Left cardiac atrium (tissue), 4 donors: ENCODE measurements around the gene FBLN7. TPM values are rescaled to one million over a fixed set of nuclear protein-coding genes. Genes with fewer than 3 reads are reported as not detected.

Experiments
- ATAC-seq, 2 donors: fragments of 200-7000 bp; cut with Tn5 transposase; one replicate each; pipeline ENCODE4 v1.9.1; 2020; ENCODE audit warnings: mild to moderate bottlenecking in 2 of 2, moderate library complexity in 2 of 2
- DNase-seq: peaks from one replicate; pipeline ENCODE4 v3.0.0-alpha.2; 2020
- intact Hi-C, 2 donors: fragments of 100-400 bp; cut with DNase I; formaldehyde crosslinking; loops; one replicate each; pipeline versions ENCODE4 v1.14.1 to v1.15.1; 2022 to 2023
- total RNA-seq, 2 donors: library from RNA; stranded (reverse); fragmentation: NEBNext Ultra II Directional; extraction: Animal tissue kit (Norgen Biotek cat#: 25700); gene quantifications; one replicate each; pipeline ENCODE4 v1.2.1, GENCODE V29; 2021
- donor health status: DM: no; HTN: yes; CAD: no.
- donor health status: DM: no; HTN: yes; CAD: no; lungs with severe emphysema.
- donor health status: DM: yes; HTN: yes; CAD: no.
- donor health status: Dilated cardiomyopathy.

FBLN7 gene
- total RNA-seq, 2 donors from 2014 or later = 1.1 to 2.3 TPM

DNA sequence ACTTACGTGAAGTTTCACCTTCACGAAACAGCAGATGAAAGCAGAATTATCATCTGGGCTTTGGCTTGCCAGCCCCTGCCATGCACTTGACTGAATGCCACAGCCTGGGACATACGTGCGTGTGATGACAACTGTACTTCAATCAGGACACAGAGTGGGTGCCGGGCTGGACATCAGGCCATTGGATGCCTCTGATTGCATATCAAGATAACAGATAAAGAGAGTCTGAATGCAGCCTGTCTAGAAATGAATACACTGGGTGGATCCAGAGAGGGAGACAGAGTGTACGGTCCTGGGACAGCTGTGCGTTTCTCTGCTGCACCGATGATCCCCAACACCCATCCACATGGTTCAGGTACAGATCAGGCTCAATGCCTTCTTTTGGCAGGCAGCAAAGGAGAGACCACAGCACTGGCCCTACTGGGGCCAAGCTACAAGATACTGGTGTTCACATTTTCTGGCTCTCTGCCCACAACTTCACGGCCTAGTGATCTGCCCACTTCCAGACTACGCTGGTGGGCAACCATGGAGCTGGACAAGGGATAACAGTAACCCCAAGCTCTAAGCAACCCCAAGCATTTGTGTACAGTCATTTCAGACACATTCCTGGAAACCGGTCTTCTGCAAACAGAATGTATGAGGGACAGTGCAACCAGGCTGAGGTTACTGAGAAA is 35.6 kb downstream of the FBLN7 start:
- DNase-seq (no peak), ATAC-seq (no peak)
- intact Hi-C loops = no loop called here

- DNase-seq = no peak
- ATAC-seq = no peak
- intact Hi-C loops = no loop called here
Observed at GRCh38 chr2:112174383-112174782, 36.2 kb downstream of the FBLN7 start.

- intact Hi-C loops = no loop called here
- DNase-seq (no peak), ATAC-seq (no peak)
Observed at GRCh38 chr2:112175333-112175732, 37.1 kb downstream of the FBLN7 start.

GRCh38 chr2:112175958-112176573 is 37.9 kb downstream of the FBLN7 start:
- DNase-seq (no peak), ATAC-seq (no peak)
- intact Hi-C loops = no loop called here

DNA sequence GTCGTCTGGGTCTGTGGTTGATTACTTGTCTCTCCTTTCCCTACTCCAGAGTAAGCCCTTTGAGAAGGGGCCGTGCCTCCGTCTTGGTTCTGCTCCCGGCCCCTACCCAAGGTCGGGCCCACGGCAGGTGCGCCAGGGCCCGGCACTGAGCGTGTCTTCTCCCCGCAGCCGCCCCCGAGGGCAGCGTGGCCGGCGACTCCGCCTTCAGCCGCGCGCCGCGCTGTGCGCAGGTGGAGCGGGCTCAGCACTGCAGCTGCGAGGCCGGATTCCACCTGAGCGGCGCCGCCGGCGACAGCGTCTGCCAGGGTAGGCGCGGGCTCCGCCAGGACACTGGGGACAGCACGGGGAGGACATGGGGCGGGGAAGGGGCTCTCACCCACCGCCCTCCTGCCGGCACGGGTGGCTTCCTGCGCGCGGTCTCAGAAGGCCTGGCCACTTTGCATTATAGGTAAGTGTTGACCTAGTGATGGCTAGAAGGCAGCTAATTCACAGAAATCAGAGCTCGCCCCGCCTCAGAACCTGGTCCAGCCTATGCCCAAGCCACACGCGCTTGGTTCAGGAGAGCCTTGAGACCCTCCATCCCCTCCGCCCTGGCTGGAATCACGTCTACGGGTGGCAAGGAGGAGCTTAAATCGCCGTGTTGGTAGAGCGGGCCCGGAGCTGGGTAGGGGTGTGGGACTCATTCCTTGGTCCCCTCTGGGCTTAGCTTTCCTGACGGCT is 43.5 kb downstream of the FBLN7 start:
- ATAC-seq (peak; percentile 44 to 50), DNase-seq (no peak)
- intact Hi-C loops = no loop called here

GRCh38 chr2:112182581-112183034 is 44.4 kb downstream of the FBLN7 start:
- intact Hi-C loops = no loop called here
- DNase-seq = no peak
- ATAC-seq = no peak

DNA sequence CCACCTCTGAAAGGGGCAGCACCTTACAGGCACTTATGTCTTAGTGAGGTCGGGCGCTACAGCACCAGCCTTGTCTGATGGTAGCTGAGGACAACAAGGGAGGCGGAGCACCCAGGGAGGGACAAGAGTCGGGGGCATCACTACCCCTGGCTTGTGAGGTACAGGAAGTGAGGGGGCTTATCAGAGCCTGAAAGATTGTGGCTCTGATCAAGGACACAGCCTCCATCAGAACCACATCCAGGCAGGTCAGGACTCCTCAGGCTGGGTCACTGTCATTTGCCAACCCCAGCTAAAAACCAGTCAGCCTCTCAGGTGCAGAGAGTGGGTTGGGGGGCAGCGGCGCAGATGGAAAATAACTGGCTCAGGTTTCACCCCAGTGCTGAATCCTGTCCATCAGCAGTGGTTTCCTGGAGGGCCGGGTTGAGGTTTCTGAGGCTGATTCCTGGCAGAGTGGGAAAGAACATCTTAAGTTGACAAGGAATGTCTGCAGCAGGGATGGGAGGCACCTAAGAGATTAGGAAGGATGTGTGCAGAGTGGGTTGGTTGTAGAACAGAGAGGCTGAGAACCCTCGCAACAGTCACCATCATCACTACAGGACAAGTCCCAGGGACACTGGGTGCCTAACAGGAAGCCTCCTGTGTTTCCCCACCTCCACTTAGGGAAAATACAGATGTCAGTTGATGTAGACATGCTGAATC is 45.3 kb downstream of the FBLN7 start:
- ATAC-seq = no peak
- intact Hi-C loops = no loop called here
- DNase-seq = no peak

DNA sequence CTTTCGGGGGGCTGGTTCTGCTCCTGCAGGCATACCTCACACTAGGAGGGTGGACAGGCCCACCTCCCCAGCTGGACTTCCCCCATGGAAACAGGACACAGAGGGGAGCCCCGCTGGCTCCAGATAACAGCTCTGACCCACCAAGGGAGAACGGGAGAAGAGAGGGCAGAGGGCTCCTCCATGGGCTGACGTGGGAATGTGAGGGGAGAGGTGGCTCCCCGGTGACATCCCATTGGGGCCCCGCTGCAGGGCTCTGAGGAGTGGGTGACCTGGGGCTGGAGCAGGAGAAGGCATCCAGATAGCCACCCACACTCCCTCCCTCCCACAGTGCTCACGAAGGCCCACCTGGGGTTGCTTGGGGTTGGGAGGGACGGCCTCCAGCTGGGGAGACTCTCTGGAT is 45.9 kb downstream of the FBLN7 start:
- DNase-seq (no peak), ATAC-seq (no peak)
- intact Hi-C loops = no loop called here

DNA sequence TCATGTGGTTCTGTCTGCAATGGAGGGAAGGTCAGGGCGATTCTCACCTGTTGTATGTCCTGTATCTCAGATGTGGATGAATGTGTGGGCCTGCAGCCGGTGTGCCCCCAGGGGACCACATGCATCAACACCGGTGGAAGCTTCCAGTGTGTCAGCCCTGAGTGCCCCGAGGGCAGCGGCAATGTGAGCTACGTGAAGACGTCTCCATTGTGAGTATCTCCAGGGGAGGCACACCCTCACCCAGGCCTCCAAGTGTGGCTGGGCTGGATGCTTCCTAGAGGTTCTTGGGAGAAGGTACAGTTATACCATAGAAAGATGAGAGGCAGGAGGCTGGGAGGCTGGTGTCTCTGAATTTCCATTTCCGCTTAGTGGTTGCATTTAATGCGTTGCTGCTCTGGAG is 46.9 kb downstream of the FBLN7 start:
- intact Hi-C loops = no loop called here
- no peak for ATAC-seq
- no peak for DNase-seq

DNA sequence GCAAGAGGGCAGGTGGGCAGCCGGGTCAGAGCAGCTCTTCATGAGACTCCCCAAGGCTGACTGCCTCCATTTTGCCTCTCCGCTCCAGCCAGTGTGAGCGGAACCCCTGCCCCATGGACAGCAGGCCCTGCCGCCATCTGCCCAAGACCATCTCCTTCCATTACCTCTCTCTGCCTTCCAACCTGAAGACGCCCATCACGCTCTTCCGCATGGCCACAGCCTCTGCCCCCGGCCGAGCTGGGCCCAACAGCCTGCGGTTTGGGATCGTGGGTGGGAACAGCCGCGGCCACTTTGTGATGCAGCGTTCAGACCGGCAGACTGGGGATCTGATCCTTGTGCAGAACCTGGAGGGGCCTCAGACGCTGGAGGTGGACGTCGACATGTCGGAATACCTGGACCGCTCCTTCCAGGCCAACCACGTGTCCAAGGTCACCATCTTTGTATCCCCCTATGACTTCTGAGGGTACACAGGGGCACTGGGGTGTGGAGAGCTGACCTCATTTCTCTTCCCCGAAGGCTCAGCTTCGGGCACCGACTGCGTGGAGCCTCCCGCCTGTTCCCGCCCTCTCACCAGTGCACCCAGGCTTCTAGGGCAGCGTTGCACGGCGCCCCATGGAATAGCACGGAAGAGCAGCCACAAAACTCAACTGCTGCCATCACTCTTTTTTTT is 49.0 kb downstream of the FBLN7 start:
- DNase-seq (no peak), ATAC-seq (no peak)
- intact Hi-C loops = no loop called here

- ATAC-seq (peak; percentile 23 to 63), DNase-seq (no peak)
- intact Hi-C loops = no loop called here
Observed at GRCh38 chr2:112187805-112188596, 49.8 kb downstream of the FBLN7 start.

GRCh38 chr2:112189001-112189556 is 50.9 kb downstream of the FBLN7 start:
- DNase-seq = no peak
- intact Hi-C loops = no loop called here
- ATAC-seq = no peak

DNA sequence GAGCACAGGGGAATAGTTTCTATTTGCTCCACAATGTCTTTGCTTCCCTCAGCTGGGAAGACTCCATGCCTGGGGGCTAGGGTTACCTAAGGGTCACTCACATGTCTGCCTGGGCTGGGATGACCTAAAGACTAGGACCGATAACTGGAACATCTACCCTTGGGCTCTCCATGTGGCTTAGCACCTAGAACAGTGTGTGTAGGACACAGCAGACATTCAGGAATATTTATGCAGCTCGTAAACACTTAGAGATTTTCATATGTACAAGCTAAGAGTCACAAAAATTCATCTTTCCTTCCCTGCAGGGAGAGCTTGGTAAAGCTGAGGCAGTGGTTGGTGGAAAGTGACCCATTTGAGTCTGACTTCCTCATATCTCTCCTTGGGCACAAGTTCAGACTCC is 55.8 kb downstream of the FBLN7 start:
- no peak for DNase-seq
- intact Hi-C loops = no loop called here
- no peak for ATAC-seq

DNA sequence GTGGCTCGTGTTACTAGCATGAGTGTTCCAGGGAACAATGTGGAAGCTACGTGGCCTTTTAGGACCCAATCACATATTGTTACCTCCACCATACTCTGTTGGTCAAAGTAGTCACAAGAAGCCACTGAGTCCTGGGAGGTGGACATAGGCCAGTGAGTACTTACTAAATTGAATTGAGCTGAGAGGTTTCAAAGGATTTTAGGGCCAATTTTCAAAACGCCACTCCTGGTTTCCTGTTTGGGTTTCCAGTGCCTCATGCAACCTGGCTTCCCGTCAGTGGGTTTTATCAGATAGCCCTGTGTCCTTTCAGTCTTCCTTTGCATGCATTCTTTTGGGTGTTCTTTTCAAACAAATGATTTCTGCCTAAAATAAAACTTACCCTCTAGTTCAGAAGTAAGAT is 56.3 kb downstream of the FBLN7 start:
- ATAC-seq (no peak), DNase-seq (no peak)
- intact Hi-C loops = no loop called here

DNA sequence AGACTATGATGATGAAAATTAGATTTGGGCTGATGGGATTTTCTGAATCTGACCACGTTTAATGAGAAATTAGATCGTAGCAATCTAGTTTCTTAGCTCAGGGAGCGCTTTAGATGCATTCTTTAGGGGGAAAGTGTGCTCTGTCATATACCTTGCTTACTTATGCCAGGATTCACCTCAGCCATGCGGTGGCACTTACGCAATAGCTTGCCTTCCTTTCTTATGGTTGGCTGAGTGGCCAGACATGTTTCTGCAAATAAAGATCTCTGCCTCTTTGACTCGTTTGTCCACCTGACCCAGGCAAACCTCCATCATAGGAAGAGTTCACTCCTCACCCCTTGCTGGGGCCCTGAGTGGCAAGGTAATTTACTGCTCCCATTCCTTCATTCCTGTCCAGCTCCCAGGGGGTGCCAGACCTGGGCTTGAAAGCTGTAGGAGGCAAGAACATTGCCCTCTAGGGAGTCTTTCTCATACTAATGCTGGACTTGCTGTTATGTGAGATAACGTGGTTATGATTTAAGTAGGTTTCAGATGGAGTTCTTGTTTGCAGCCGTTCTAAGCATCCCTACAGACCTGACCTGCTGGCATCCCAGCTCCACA is 57.1 kb downstream of the FBLN7 start:
- intact Hi-C loops = no loop called here
- DNase-seq (no peak), ATAC-seq (no peak)

- intact Hi-C loops = no loop called here
- ATAC-seq (no peak), DNase-seq (no peak)
Observed at GRCh38 chr2:112195950-112196349, 57.8 kb downstream of the FBLN7 start.

DNA sequence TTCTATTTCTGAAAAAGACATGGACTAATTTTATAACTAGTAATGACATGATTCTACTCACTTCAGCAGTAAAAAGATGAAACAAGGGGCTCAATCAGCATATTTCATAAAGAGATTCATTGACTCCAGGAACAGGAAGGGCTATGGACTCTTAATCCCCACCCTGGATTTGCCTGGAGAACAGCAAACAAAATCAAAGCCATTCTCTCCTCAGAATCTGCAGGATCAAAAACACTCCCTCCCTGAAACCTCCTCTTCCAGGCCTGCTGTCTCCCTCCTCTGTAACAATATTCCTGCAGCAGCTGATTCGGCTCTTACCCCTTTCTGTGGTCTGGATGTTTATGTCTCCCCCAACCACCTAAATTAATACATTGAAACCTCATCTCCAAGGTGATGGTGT is 59.7 kb downstream of the FBLN7 start:
- ATAC-seq (no peak), DNase-seq (no peak)
- intact Hi-C loops = no loop called here

GRCh38 chr2:112198780-112199179 is 60.6 kb downstream of the FBLN7 start:
- DNase-seq = no peak
- ATAC-seq = no peak
- intact Hi-C loops = no loop called here
